Kidney epithelial cell (primary cell): Measurements from ENCODE around the gene ISOC2. TPM values are rescaled to one million over a fixed set of nuclear protein-coding genes. Genes with fewer than 3 reads are reported as not detected.

Source experiments
- DNase-seq: peaks from one replicate; pipeline ENCODE4 v3.0.0-alpha.2; 2010; ENCODE audit warnings: low read depth
- H3K27me3 ChIP-seq: 2 replicates; pipeline ENCODE4 v1.6.0; 2011; ENCODE audit warnings: low read length; ENCODE audit not compliant: control insufficient read depth, insufficient read depth
- H3K36me3 ChIP-seq: 2 replicates; pipeline ENCODE4 v1.5.1; 2011; ENCODE audit warnings: low read length; ENCODE audit not compliant: control insufficient read depth, insufficient read depth
- H3K4me3 ChIP-seq: 2 replicates; pipeline ENCODE4 v1.5.1; 2011; ENCODE audit warnings: low read depth, mild to moderate bottlenecking, control low read depth, low read length
- total RNA-seq: library from RNA; depleted of rRNA; stranded (reverse); fragments of >200 nt; gene quantifications from 2 replicates; pipeline ENCODE4 v1.2.3, GENCODE V29; 2015
- TF ChIP-seq, protein P1 (sequence below): IDR thresholded peaks from 2 replicates; pipeline ENCODE4 v1.5.1; 2011; ENCODE audit warnings: mild to moderate bottlenecking, moderate library complexity, low read length, control low read depth, inconsistent platforms; ENCODE audit not compliant: insufficient read depth, poor library complexity, severe bottlenecking

ISOC2 gene
- total RNA-seq, 1 donor from 2014 or later, result 49.8 TPM

DNA sequence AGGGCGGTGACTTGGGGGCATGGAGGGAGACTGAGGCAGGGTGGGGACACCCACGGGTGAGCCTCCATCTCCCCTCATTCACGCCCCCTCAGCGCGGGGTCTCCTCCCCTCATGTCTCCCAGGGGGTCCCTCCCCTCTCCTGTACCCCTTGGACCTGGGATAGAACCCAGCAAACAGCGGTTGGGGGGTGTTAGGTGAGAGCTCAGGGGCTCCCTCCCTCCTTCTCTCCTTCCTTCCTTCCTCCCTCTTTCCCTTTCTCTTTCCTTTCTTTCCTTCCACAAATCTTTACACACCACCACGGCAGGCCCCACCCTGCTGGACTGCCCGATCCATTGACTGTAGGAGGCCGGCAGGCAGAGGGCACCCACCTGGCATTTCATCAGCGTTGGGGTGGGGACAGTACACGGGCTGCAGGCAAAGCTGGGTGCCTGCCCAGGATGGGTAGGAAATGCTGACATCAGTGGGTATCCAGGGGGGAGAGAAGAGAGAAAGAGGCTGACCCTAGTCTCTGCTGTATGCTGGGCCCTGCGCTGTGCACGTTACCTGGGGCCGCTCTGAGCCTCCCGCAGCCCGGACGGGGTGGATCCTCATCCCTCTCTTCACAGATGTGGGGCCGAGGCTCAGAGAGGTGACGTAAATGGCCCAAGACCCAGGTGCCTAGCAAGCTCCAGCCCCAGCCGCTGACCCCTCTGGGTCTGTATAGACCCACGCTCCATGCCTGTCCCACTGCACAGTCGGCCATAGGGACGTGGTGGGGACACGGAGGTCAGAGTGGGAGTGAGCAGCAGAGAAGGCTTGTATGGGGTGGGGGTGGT is 30.3 kb upstream of the ISOC2 start:
- DNase-seq, result no peak
- Histone ChIP-seq H3K4me3 (no peak overlapping the region), H3K27me3 (no peaks in the 10 kb centered on the region), H3K36me3 (no peaks in the 10 kb centered on the region)
- TF ChIP-seq, protein P1, sequence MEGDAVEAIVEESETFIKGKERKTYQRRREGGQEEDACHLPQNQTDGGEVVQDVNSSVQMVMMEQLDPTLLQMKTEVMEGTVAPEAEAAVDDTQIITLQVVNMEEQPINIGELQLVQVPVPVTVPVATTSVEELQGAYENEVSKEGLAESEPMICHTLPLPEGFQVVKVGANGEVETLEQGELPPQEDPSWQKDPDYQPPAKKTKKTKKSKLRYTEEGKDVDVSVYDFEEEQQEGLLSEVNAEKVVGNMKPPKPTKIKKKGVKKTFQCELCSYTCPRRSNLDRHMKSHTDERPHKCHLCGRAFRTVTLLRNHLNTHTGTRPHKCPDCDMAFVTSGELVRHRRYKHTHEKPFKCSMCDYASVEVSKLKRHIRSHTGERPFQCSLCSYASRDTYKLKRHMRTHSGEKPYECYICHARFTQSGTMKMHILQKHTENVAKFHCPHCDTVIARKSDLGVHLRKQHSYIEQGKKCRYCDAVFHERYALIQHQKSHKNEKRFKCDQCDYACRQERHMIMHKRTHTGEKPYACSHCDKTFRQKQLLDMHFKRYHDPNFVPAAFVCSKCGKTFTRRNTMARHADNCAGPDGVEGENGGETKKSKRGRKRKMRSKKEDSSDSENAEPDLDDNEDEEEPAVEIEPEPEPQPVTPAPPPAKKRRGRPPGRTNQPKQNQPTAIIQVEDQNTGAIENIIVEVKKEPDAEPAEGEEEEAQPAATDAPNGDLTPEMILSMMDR, result no peak

DNA sequence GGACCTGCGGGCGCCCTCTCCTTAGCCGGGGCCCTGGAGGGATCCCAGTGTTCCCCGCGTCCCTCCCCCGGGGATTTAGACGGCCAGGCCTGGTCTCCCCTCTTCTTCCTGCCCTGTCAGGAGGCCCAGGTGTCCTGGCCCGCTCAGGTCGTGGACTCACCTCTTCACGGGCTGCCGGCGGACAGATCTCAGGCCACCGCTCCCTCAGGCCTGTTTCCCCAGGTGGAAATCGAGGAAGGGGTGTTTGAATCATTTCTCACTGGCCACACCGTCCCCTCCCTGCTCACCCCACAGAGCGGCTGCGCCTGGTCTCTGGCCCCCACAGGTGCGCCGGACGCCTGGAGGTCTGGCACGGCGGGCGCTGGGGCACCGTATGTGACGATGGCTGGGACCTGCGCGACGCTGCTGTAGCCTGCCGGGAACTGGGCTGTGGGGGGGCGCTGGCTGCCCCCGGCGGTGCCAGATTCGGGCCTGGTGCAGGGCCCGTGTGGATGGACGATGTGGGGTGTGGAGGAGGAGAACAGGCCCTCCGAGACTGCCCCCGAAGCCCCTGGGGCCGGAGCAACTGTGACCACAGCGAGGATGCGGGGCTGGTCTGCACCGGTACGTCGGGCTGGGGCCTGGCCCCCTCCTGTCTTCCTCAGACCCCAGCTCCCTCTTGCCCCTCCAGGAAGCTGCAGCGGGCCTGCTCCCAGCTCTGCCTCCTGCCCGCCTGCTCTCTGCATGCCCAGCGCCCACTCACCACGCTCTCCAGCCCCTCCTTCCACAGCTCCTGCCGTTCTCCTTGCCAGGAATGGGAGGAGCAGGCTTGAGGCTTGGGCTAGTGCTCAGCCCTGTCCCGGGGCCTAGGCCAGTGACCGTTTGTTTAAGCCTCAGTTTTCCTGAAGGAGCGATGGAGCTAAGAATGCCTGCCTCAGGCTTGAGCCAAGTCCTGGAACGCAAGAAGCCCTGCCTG is 29.3 kb upstream of the ISOC2 start:
- no peak for DNase-seq
- H3K36me3 ChIP-seq, result no peaks in the 10 kb centered on the region
- H3K4me3 ChIP-seq, result no peak overlapping the region
- TF ChIP-seq, protein P1, result no peak
- no peaks in the 10 kb centered on the region for H3K27me3 ChIP-seq

DNA sequence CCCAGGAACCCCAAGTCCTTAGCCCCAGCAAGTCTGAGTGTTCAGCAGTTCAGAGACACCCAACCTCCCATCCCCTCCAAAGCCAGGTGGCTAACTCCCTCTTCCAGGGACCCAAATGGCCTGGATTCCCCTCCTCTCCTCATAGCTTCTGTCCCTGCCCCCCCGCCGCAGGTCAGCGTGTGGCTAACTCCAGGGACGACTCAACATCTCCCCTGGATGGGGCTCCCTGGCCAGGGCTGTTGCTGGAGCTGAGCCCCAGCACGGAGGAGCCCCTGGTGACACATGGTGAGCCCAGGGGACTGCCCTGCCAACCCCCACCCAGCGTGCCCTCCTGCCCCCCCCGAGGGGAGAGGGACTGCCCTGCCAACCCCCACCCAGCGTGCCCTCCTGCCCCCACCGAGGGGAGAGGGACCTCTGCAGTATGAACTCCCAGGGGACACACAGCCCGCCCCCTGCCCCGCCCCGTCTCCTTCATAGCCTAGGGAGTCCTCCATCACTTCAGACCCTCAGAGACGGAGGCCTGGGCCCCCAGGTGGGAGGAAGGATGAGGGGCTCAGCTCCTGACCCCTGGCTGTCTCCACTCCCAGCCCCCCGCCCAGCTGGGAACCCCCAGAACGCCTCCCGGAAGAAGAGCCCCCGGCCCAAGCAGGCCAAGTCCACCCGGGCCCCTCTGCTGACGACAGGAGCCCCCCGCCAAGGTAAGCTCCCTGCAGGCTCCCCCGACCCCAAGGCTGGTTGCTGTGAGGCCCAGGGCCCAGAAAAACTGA is 28.5 kb upstream of the ISOC2 start:
- Histone ChIP-seq H3K27me3 (no peaks in the 10 kb centered on the region), H3K36me3 (no peaks in the 10 kb centered on the region), H3K4me3 (no peak overlapping the region)
- TF ChIP-seq, protein P1, result no peak
- no peak for DNase-seq

DNA sequence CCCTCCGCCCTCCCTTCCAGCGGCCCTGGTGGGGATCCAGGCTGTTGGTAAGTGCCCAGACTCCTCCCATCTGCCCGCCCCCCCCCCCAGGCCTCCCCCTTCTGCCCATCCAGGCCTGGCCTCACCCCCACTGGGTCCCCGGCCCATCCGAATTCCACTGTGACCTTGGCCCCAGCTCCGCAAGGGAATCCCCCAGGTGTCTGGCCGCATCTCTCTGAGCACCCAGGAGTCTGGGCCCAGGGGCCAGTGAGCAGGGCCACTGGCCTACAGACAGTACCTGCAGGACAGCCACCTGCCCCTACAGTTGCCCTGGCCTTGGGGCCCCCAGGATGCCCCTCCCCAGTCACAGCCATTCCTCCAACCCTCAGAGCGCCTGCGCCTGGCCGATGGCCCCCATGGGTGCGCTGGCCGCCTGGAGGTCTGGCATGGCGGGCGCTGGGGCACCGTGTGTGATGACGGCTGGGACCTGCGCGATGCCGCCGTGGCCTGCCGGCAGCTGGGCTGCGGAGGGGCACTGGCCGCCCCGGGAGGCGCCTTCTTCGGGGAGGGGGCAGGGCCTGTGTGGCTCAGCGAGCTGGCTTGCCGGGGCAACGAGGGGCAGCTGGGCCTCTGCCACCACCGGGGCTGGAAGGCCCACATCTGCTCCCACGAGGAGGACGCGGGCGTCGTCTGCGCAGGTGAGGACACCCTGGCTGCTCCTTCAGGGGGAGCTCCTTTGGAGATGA is 27.7 kb upstream of the ISOC2 start:
- Histone ChIP-seq H3K27me3 (no peaks in the 10 kb centered on the region), H3K4me3 (no peak overlapping the region), H3K36me3 (no peaks in the 10 kb centered on the region)
- DNase-seq, result no peak
- TF ChIP-seq, protein P1, result no peak

DNA sequence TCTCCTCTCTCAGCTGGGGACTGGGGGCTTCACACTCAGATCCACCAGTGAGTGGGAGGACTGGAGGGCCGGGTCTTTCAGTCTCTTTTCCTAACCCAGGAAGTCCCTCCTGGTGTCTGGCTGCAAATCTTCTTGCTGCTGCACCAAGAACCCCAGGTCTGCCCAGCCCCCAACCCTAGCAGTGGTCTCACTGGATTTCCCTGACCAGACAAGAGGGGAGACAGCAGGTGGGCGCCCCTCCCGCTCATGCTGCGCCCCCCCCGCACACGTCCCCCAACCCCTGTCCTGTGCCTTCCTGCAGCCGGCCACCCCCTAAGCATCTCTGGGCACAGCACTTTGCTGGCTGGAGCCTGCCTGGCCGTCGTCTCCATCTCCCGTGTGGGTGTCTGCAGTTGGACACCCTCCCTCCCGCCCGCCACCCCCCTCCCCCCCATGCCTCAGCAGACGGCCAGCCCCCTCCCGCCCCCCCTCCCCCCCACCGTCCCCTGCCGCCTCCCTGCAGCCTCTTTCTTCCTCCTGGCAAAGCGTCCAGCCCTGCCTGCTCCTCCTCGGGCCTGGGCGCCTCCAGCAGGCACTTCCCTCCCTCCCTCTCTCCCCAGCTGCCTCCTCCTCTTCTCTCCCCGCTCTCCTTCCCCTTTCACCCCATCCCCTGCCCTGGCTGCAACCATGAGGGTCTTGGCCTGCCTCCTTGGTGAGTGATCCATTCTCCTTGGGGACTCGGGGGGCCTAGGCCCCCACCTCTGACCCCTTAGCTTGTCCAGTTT is 26.7 kb upstream of the ISOC2 start, which contains the start of gene SSC5D:
TSS of gene SSC5D (plus strand) at position 513 of the 764 bp plus-strand sequence. CDS start at position 667, 154 bp downstream.
- TF ChIP-seq, protein P1, result no peak
- DNase-seq, result no peak
- no peak within 1 kb of the TSS for H3K4me3 ChIP-seq

More for the DNA sequence above, 26.7 kb upstream of the ISOC2 start, which contains the start of gene SSC5D:
- Histone ChIP-seq H3K27me3 (no peaks in the 10 kb centered on the region), H3K36me3 (peaks cover 1% of the 10 kb centered on the region)
